Measurements from ENCODE around the gene KAT14.

DNA sequence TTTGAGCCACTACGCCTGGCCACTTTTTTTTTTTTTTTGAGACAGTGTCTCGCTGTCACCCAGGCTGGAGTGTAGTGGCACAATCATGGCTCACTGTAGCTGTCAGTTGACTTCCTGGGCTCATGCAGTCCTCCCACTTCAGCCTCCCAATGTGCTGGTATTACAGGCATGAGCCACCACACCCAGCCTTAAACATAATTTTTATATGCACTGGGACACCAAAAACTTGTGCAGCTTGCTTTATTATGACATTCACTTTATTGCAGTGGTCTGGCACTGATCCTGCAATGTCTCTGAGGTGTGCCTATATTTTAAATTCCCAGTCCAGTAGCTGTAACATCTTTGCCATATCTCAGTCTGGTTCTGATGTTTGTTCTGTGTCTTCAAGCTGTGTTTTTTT, 34.7 kb downstream of the KAT14 start:
- TF ChIP-seq, protein P1, sequence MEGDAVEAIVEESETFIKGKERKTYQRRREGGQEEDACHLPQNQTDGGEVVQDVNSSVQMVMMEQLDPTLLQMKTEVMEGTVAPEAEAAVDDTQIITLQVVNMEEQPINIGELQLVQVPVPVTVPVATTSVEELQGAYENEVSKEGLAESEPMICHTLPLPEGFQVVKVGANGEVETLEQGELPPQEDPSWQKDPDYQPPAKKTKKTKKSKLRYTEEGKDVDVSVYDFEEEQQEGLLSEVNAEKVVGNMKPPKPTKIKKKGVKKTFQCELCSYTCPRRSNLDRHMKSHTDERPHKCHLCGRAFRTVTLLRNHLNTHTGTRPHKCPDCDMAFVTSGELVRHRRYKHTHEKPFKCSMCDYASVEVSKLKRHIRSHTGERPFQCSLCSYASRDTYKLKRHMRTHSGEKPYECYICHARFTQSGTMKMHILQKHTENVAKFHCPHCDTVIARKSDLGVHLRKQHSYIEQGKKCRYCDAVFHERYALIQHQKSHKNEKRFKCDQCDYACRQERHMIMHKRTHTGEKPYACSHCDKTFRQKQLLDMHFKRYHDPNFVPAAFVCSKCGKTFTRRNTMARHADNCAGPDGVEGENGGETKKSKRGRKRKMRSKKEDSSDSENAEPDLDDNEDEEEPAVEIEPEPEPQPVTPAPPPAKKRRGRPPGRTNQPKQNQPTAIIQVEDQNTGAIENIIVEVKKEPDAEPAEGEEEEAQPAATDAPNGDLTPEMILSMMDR (IDR thresholded peaks at IDR 0.05), result no peak
- TF ChIP-seq POLR2A (IDR thresholded peaks at IDR 0.05), result no peak

All from body of pancreas (tissue), 4 donors.